Measurements from ENCODE around the gene ADGRV1. TPM values are rescaled to one million over a fixed set of nuclear protein-coding genes. Genes with fewer than 3 reads are reported as not detected.
A peak's percentile ranks its signal among the peaks of the same experiment; 100 is the strongest.

ADGRV1 gene
- polyA plus RNA-seq, 4 donors, result 2.6 to 2.9 (median 2.7) TPM; not detected in 1

GRCh38 chr5:91119981-91120850 is 561.6 kb downstream of the ADGRV1 start:
- H3K4me1 ChIP-seq (ENCODE audit: control insufficient read depth in 3 of 3, insufficient read depth in 2 of 3, low read depth in 1 of 3, low read length in 2 of 3), result peaks cover 0 to 11% (median 0%) of the 10 kb centered on the region in 3 donors

DNA sequence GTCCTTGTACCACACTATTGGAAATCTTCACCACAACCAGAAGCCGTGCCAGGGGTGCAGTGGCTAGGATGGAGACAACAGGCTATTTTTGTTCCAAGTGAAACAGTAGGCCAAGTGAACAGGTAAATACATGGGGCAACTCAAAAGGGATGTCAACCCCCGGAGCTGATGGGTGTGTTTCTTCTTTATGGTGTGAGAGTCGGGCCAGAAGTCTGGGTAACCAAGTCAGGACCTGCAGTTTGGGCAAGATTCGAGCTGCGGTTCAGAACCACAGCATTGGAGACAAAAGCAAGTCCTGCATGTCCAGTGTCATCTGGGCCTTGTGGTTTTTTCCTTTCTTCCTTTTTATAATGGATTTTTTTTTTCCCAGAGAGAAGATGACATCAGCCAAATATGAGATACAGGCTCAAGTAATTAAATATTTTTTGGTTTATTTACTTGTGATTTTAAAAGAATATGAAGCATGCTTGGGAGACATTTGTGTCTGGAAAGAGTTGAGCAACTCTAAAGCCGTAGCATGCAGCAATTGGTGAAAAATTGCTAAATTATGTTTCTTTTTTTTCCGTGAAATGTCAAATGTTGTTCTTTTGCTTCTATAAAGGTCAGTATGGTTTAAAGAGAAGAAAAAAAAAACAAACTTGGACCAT is 562.9 kb downstream of the ADGRV1 start:
- WGBS, 3 donors, result 86 to 91% (median 86%) methylated on average over 7 of the region's 7 CpGs
- DNase-seq (no peak), FAIRE-seq (no peak)
- peaks cover 0 to 11% (median 2%) of the 10 kb centered on the region in 3 donors for H3K4me1 ChIP-seq (ENCODE audit: control insufficient read depth in 3 of 3, insufficient read depth in 2 of 3, low read depth in 1 of 3, low read length in 2 of 3)
- no peaks in the 10 kb centered on the region for H3K36me3 ChIP-seq (ENCODE audit: control insufficient read depth in 3 of 3, insufficient read depth in 2 of 3, low read depth in 1 of 3, low read length in 3 of 3)
- no peaks in the 10 kb centered on the region for H3K9me3 ChIP-seq (ENCODE audit: control insufficient read depth in 2 of 2, insufficient read depth in 1 of 2, low read depth in 1 of 2, low read length in 1 of 2)
- peak overlapping the region in 1 of 3 donors; percentile 25 for H3K27ac ChIP-seq (ENCODE audit: low read depth in 1 of 3, low read length in 2 of 3)
- H3K27me3 ChIP-seq (ENCODE audit: control insufficient read depth in 3 of 3, insufficient read depth in 3 of 3, low read length in 3 of 3), result no peaks in the 10 kb centered on the region
- no peak overlapping the region for H3K4me3 ChIP-seq (ENCODE audit: low read depth in 1 of 3, low read length in 3 of 3)

More at GRCh38 chr5:91119981-91120850, 561.6 kb downstream of the ADGRV1 start:
- Histone ChIP-seq H3K27ac (ENCODE audit: low read depth in 1 of 3, low read length in 2 of 3) (peak overlapping the region in 2 of 3 donors; percentile 16 to 62), H3K27me3 (ENCODE audit: control insufficient read depth in 3 of 3, insufficient read depth in 3 of 3, low read length in 3 of 3) (no peaks in the 10 kb centered on the region), H3K36me3 (ENCODE audit: control insufficient read depth in 3 of 3, insufficient read depth in 2 of 3, low read depth in 1 of 3, low read length in 3 of 3) (no peaks in the 10 kb centered on the region), H3K4me3 (ENCODE audit: low read depth in 1 of 3, low read length in 3 of 3) (no peak overlapping the region), H3K9me3 (ENCODE audit: control insufficient read depth in 2 of 2, insufficient read depth in 1 of 2, low read depth in 1 of 2, low read length in 1 of 2) (no peaks in the 10 kb centered on the region)
- 66 to 90% (median 84%) methylated on average over 6 of the region's 6 CpGs for WGBS, 3 donors
- DNase-seq (no peak), FAIRE-seq (no peak)

DNA sequence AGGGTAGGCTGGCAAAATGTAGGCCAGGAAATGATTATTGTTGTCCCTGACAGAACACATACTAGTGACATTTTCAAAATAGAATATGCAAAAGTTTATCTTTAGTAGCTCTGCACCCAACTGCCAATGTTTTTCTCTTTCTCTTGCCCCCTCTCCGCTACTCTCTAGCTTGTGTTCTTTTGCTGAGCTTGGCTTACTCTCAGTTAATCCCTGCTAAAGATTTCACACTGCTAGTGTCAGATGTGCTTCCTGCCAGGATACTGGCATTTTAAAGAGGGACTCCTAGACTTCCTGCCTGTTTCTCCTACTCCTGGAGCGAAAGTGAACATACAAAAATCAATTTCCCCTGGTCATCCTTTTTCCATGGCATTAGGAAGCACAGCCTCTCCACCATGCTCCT is 564.1 kb downstream of the ADGRV1 start:
- Histone ChIP-seq H3K4me3 (ENCODE audit: low read depth in 1 of 3, low read length in 3 of 3) (no peak overlapping the region), H3K27me3 (ENCODE audit: control insufficient read depth in 3 of 3, insufficient read depth in 3 of 3, low read length in 3 of 3) (no peaks in the 10 kb centered on the region), H3K4me1 (ENCODE audit: control insufficient read depth in 3 of 3, insufficient read depth in 2 of 3, low read depth in 1 of 3, low read length in 2 of 3) (peaks cover 0 to 16% (median 2%) of the 10 kb centered on the region in 3 donors), H3K36me3 (ENCODE audit: control insufficient read depth in 3 of 3, insufficient read depth in 2 of 3, low read depth in 1 of 3, low read length in 3 of 3) (no peaks in the 10 kb centered on the region), H3K27ac (ENCODE audit: low read depth in 1 of 3, low read length in 2 of 3) (peak overlapping the region in 1 of 3 donors; percentile 61), H3K9me3 (ENCODE audit: control insufficient read depth in 2 of 2, insufficient read depth in 1 of 2, low read depth in 1 of 2, low read length in 1 of 2) (no peaks in the 10 kb centered on the region)
- FAIRE-seq (no peak), DNase-seq (no peak)
- 71 to 91% (median 83%) methylated on average over 2 of the region's 2 CpGs for WGBS, 3 donors

- Histone ChIP-seq H3K27me3 (ENCODE audit: control insufficient read depth in 3 of 3, insufficient read depth in 3 of 3, low read length in 3 of 3) (no peaks in the 10 kb centered on the region), H3K9me3 (ENCODE audit: control insufficient read depth in 2 of 2, insufficient read depth in 1 of 2, low read depth in 1 of 2, low read length in 1 of 2) (no peaks in the 10 kb centered on the region), H3K36me3 (ENCODE audit: control insufficient read depth in 3 of 3, insufficient read depth in 2 of 3, low read depth in 1 of 3, low read length in 3 of 3) (no peaks in the 10 kb centered on the region), H3K4me1 (ENCODE audit: control insufficient read depth in 3 of 3, insufficient read depth in 2 of 3, low read depth in 1 of 3, low read length in 2 of 3) (peaks cover 0 to 19% (median 2%) of the 10 kb centered on the region in 3 donors), H3K4me3 (ENCODE audit: low read depth in 1 of 3, low read length in 3 of 3) (no peak overlapping the region), H3K27ac (ENCODE audit: low read depth in 1 of 3, low read length in 2 of 3) (no peak overlapping the region)
- FAIRE-seq, result no peak
- 49 to 57% (median 56%) methylated on average over 3 of the region's 3 CpGs for WGBS, 3 donors
- no peak for DNase-seq
Observed at GRCh38 chr5:91123291-91123690, 564.7 kb downstream of the ADGRV1 start.

GRCh38 chr5:91123901-91124300 is 565.3 kb downstream of the ADGRV1 start:
- Histone ChIP-seq H3K9me3 (ENCODE audit: control insufficient read depth in 2 of 2, insufficient read depth in 1 of 2, low read depth in 1 of 2, low read length in 1 of 2) (no peaks in the 10 kb centered on the region), H3K27ac (ENCODE audit: low read depth in 1 of 3, low read length in 2 of 3) (no peak overlapping the region), H3K4me3 (ENCODE audit: low read depth in 1 of 3, low read length in 3 of 3) (no peak overlapping the region), H3K27me3 (ENCODE audit: control insufficient read depth in 3 of 3, insufficient read depth in 3 of 3, low read length in 3 of 3) (no peaks in the 10 kb centered on the region), H3K4me1 (ENCODE audit: control insufficient read depth in 3 of 3, insufficient read depth in 2 of 3, low read depth in 1 of 3, low read length in 2 of 3) (peaks cover 0 to 19% (median 2%) of the 10 kb centered on the region in 3 donors), H3K36me3 (ENCODE audit: control insufficient read depth in 3 of 3, insufficient read depth in 2 of 3, low read depth in 1 of 3, low read length in 3 of 3) (no peaks in the 10 kb centered on the region)
- no peak for FAIRE-seq
- WGBS, 3 donors, result 59 to 89% (median 72%) methylated on average over 4 of the region's 4 CpGs
- DNase-seq, result no peak

GRCh38 chr5:91125916-91126315 is 567.3 kb downstream of the ADGRV1 start:
- FAIRE-seq (no peak), DNase-seq (no peak)
- WGBS, 3 donors, result 64 to 89% (median 82%) methylated on average over 1 of the region's 1 CpG
- H3K4me3 ChIP-seq (ENCODE audit: low read depth in 1 of 3, low read length in 3 of 3), result no peak overlapping the region
- peaks cover 0 to 8% (median 2%) of the 10 kb centered on the region in 3 donors for H3K4me1 ChIP-seq (ENCODE audit: control insufficient read depth in 3 of 3, insufficient read depth in 2 of 3, low read depth in 1 of 3, low read length in 2 of 3)
- peaks cover 0 to 3% of the 10 kb centered on the region in 2 donors for H3K9me3 ChIP-seq (ENCODE audit: control insufficient read depth in 2 of 2, insufficient read depth in 1 of 2, low read depth in 1 of 2, low read length in 1 of 2)
- no peaks in the 10 kb centered on the region for H3K36me3 ChIP-seq (ENCODE audit: control insufficient read depth in 3 of 3, insufficient read depth in 2 of 3, low read depth in 1 of 3, low read length in 3 of 3)
- no peak overlapping the region for H3K27ac ChIP-seq (ENCODE audit: low read depth in 1 of 3, low read length in 2 of 3)
- H3K27me3 ChIP-seq (ENCODE audit: control insufficient read depth in 3 of 3, insufficient read depth in 3 of 3, low read length in 3 of 3), result no peaks in the 10 kb centered on the region

GRCh38 chr5:91126448-91126847 is 567.9 kb downstream of the ADGRV1 start:
- Histone ChIP-seq H3K27me3 (ENCODE audit: control insufficient read depth in 3 of 3, insufficient read depth in 3 of 3, low read length in 3 of 3) (no peaks in the 10 kb centered on the region), H3K4me1 (ENCODE audit: control insufficient read depth in 3 of 3, insufficient read depth in 2 of 3, low read depth in 1 of 3, low read length in 2 of 3) (peaks cover 0 to 8% (median 2%) of the 10 kb centered on the region in 3 donors), H3K27ac (ENCODE audit: low read depth in 1 of 3, low read length in 2 of 3) (peak overlapping the region in 2 of 3 donors; percentile 15 to 77), H3K36me3 (ENCODE audit: control insufficient read depth in 3 of 3, insufficient read depth in 2 of 3, low read depth in 1 of 3, low read length in 3 of 3) (no peaks in the 10 kb centered on the region), H3K9me3 (ENCODE audit: control insufficient read depth in 2 of 2, insufficient read depth in 1 of 2, low read depth in 1 of 2, low read length in 1 of 2) (peaks cover 0 to 3% of the 10 kb centered on the region in 2 donors), H3K4me3 (ENCODE audit: low read depth in 1 of 3, low read length in 3 of 3) (no peak overlapping the region)
- FAIRE-seq, result no peak
- 61 to 93% (median 88%) methylated on average over 1 of the region's 1 CpG for WGBS, 3 donors
- DNase-seq, result peak in 1 of 2 donors; percentile 24

GRCh38 chr5:91126888-91127287 is 568.3 kb downstream of the ADGRV1 start:
- 51 to 63% (median 53%) methylated on average over 2 of the region's 2 CpGs for WGBS, 3 donors
- Histone ChIP-seq H3K36me3 (ENCODE audit: control insufficient read depth in 3 of 3, insufficient read depth in 2 of 3, low read depth in 1 of 3, low read length in 3 of 3) (no peaks in the 10 kb centered on the region), H3K4me3 (ENCODE audit: low read depth in 1 of 3, low read length in 3 of 3) (no peak overlapping the region), H3K27me3 (ENCODE audit: control insufficient read depth in 3 of 3, insufficient read depth in 3 of 3, low read length in 3 of 3) (no peaks in the 10 kb centered on the region), H3K9me3 (ENCODE audit: control insufficient read depth in 2 of 2, insufficient read depth in 1 of 2, low read depth in 1 of 2, low read length in 1 of 2) (peaks cover 0 to 3% of the 10 kb centered on the region in 2 donors), H3K4me1 (ENCODE audit: control insufficient read depth in 3 of 3, insufficient read depth in 2 of 3, low read depth in 1 of 3, low read length in 2 of 3) (peaks cover 0 to 8% (median 2%) of the 10 kb centered on the region in 3 donors), H3K27ac (ENCODE audit: low read depth in 1 of 3, low read length in 2 of 3) (peak overlapping the region in 2 of 3 donors; percentile 15 to 77)
- DNase-seq (peak in 1 of 2 donors; percentile 15), FAIRE-seq (no peak)
